Mononuclear cell (primary cell): ENCODE measurements around the gene GLCCI1. TPM values are rescaled to one million over a fixed set of nuclear protein-coding genes. Genes with fewer than 3 reads are reported as not detected.
"Not testable (repeated sequence)": the region's sequence is repeated elsewhere in the genome, so short reads cannot be mapped to it uniquely, and the experiment has no call there.

ENCODE experiments used
- H3K27me3 ChIP-seq: 2 replicates; pipeline ENCODE4 v1.6.0; 2011; ENCODE audit warnings: low read length, control low read depth; ENCODE audit not compliant: insufficient read depth
- H3K4me1 ChIP-seq: 2 replicates; pipeline ENCODE4 v1.5.1; 2011; ENCODE audit warnings: mild to moderate bottlenecking, low read length, control low read depth; ENCODE audit not compliant: insufficient read depth
- H3K4me3 ChIP-seq: 2 replicates; pipeline ENCODE4 v1.5.1; 2011; ENCODE audit warnings: mild to moderate bottlenecking, low read length, moderate library complexity
- H3K9me3 ChIP-seq: 2 replicates; pipeline ENCODE4 v1.5.1; 2011; ENCODE audit warnings: low read depth, mild to moderate bottlenecking, control low read depth, low read length
- total RNA-seq: library from RNA; depleted of rRNA; stranded (reverse); fragments of >200 nt; gene quantifications from one replicate; pipeline ENCODE4 v1.2.3, GENCODE V29; 2012

The GLCCI1 gene
- total RNA-seq, 1 donor, result 12.0 TPM

DNA sequence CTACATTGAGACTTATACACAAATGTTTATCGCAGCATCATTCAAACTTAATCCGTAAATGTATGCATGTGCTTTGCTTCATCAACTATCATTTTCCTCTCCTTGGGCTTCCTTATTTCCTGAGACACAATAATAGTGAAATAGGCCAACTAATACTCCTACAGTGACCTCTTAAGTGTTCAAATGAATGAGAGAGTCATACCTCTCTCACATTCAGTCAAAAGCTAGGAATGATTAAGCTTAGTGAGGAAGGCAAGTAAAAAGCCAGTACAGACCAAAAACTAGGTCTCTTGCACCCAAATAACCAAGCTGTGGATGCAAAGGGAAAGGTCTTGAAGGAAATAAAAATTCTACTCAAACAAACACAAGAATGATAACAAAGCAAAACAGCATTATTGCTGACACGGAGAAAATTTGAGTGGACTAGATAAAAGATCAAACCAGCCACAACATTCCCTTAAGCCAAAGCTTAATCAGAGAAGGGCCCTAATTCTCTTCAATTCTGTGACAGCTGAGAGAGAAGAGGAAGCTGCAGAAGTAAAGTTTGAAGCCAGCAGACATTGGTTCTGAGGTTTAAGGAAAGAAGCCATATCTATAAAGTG, 72.3 kb downstream of the GLCCI1 start:
- H3K4me3 ChIP-seq, result no peak overlapping the region
- H3K27me3 ChIP-seq, result no peaks in the 10 kb centered on the region
- H3K4me1 ChIP-seq, result no peaks in the 10 kb centered on the region
- no peaks in the 10 kb centered on the region for H3K9me3 ChIP-seq

DNA sequence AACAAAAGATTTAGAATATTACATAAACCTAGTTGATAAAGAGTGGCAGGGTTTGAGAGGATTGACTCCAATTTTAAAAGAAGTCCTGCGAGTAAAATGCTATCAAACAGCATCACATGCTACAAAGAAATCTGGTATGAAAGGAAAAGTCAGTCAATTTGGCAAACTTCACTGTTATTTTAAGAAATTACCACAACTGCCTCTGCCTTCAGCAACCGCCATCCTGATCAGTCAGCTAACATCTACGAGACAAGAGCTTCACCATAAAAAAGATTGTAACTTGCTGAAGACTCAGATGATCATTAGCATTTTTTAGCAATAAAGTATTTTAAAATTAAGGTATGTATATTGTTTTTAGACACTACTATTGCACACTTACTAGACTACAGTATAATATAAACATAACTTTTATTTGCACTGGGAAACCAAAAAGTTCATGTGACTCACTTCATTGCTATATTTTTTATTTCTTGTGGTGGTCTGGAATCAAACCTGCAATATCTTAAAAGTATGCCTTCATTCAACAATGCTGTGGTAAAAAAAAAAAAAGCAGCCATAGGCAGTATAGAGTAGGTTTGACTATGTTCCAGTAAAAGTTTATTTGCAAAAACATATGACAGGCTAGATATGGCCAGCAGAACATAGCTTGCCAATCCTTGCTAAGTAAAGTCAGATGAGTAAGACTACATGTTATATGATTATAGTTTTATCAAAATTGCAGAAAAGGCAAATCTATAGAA, 74.4 kb downstream of the GLCCI1 start:
- Histone ChIP-seq H3K4me3 (no peak overlapping the region), H3K27me3 (no peaks in the 10 kb centered on the region), H3K4me1 (no peaks in the 10 kb centered on the region), H3K9me3 (no peaks in the 10 kb centered on the region)

- Histone ChIP-seq H3K4me3 (no peak overlapping the region), H3K9me3 (no peaks in the 10 kb centered on the region), H3K4me1 (no peaks in the 10 kb centered on the region), H3K27me3 (no peaks in the 10 kb centered on the region)
Observed at GRCh38 chr7:8044761-8045430, 76.3 kb downstream of the GLCCI1 start.

DNA sequence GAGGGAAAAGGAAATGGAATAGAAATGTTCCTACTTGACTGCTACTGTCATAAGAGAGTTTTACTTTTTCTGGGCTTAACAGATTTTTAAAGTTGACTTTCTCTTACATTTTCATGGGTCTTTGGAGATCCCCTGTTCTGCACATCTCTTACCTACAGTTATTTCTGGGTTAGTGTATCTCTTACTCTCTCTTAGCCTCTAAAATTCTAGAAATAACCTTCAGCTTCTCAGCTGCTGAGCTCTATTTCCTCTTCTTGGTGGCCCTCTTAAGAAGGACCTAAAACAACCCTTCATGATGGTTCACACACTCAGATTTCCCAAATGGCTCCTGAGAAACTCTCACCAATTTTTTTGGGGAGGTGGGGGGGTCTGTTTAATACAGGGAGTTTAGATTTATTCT, 79.5 kb downstream of the GLCCI1 start:
- H3K4me3 ChIP-seq, H3K4me1 ChIP-seq, H3K9me3 ChIP-seq, H3K27me3 ChIP-seq: not testable (repeated sequence)

- H3K4me3 ChIP-seq, result no peak overlapping the region
- H3K27me3 ChIP-seq, result no peaks in the 10 kb centered on the region
- H3K4me1 ChIP-seq, result peaks cover 3% of the 10 kb centered on the region
Observed at GRCh38 chr7:8051373-8051772, 82.8 kb downstream of the GLCCI1 start.

DNA sequence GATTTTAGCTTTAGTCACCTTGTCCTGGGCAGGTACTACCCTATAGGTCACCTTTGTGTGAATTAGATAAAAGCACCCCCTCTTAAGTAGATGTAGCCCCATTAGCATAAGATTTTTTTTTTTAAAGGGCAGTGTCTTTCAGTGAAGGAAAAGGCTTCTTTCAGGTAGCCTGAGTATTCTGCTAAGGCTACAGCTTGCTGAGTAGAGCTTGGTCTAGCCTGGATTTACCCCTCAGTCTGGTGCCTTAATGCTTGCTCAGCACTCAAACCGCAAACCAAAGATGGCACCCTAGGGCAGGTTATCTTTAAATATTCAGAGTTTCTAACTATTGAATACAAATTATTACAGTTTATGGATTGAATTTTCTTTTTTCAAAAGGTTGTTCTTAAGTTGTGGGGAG, 83.4 kb downstream of the GLCCI1 start:
- no peaks in the 10 kb centered on the region for H3K9me3 ChIP-seq
- H3K27me3 ChIP-seq, result no peaks in the 10 kb centered on the region
- H3K4me3 ChIP-seq, result no peak overlapping the region
- peaks cover 3% of the 10 kb centered on the region for H3K4me1 ChIP-seq

More at GRCh38 chr7:8051373-8051772, 82.8 kb downstream of the GLCCI1 start:
- H3K9me3 ChIP-seq, result no peaks in the 10 kb centered on the region

- Histone ChIP-seq H3K4me3 (no peak overlapping the region), H3K9me3 (no peaks in the 10 kb centered on the region), H3K27me3 (no peaks in the 10 kb centered on the region), H3K4me1 (peaks cover 3% of the 10 kb centered on the region)
Observed at GRCh38 chr7:8052824-8053223, 84.2 kb downstream of the GLCCI1 start.

- Histone ChIP-seq H3K9me3 (no peaks in the 10 kb centered on the region), H3K4me3 (no peak overlapping the region), H3K27me3 (no peaks in the 10 kb centered on the region), H3K4me1 (no peaks in the 10 kb centered on the region)
Observed at GRCh38 chr7:8056439-8056838, 87.8 kb downstream of the GLCCI1 start.

- no peaks in the 10 kb centered on the region for H3K9me3 ChIP-seq
- no peak overlapping the region for H3K4me3 ChIP-seq
- no peaks in the 10 kb centered on the region for H3K4me1 ChIP-seq
- no peaks in the 10 kb centered on the region for H3K27me3 ChIP-seq
Observed at GRCh38 chr7:8057566-8057965, 89.0 kb downstream of the GLCCI1 start.

- Histone ChIP-seq H3K27me3 (no peaks in the 10 kb centered on the region), H3K9me3 (no peaks in the 10 kb centered on the region), H3K4me1 (peaks cover 4% of the 10 kb centered on the region), H3K4me3 (no peak overlapping the region)
Observed at GRCh38 chr7:8058322-8058721, 89.7 kb downstream of the GLCCI1 start.

DNA sequence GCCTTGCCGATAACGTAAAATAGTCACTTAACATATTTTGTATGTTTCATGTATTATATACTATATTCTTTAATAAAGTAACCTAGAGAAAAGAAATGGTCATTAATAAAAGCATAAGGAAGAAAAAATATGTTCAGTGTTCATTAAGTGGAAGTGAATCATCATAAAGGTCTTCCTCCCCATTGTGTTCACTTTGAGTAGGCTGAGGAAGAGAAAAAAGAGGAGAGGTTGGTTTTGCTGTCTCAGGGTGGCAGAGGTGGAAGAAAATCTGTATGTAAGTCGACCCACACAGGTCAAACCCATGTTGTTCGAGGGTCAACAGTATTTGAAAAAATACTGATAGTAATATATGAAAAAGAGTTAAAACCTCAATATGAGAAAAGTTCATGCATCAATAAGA, 90.3 kb downstream of the GLCCI1 start:
- no peaks in the 10 kb centered on the region for H3K27me3 ChIP-seq
- no peaks in the 10 kb centered on the region for H3K9me3 ChIP-seq
- H3K4me1 ChIP-seq, result peaks cover 7% of the 10 kb centered on the region
- H3K4me3 ChIP-seq, result no peak overlapping the region

DNA sequence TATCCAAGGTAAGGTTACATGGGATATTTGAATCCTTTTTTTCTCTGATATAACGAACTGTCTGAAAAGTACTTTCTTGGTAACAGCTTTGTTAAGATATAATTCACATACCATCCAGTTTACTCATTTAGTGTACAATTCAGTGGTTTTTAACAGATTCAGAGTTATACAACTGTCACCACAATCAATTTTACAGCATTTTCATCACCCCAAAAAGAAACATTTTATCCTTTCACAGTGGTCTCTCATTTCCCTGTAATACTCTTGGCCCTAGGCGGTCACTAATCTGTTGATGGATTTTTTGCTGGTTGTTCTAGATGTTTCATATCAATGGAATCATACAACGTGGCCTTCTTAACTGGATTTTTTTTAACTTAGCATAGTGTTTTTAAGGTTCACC, 91.6 kb downstream of the GLCCI1 start:
- no peak overlapping the region for H3K4me3 ChIP-seq
- H3K27me3 ChIP-seq, result no peaks in the 10 kb centered on the region
- peaks cover 7% of the 10 kb centered on the region for H3K4me1 ChIP-seq
- H3K9me3 ChIP-seq, result no peaks in the 10 kb centered on the region

DNA sequence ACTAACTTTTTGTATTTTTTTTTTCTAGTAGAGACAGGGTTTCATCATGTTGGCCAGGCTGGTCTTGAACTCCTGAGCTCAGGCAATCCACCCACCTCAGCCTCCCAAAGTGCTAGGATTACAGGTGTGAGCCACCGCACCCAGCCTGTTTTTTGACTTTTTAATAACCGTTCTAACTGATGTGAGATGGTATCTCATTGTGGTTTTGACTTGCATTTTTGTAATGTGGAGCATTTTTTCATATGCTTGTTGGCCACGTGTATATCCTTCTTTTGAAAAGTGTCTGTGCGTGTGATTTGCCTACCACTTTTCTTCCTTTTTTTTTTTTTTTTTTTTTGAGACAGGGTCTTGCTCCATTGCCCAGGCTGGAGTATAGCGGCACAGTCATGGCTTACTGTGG, 94.7 kb downstream of the GLCCI1 start:
- not testable (repeated sequence) for H3K4me3 ChIP-seq, H3K4me1 ChIP-seq, H3K9me3 ChIP-seq, H3K27me3 ChIP-seq

DNA sequence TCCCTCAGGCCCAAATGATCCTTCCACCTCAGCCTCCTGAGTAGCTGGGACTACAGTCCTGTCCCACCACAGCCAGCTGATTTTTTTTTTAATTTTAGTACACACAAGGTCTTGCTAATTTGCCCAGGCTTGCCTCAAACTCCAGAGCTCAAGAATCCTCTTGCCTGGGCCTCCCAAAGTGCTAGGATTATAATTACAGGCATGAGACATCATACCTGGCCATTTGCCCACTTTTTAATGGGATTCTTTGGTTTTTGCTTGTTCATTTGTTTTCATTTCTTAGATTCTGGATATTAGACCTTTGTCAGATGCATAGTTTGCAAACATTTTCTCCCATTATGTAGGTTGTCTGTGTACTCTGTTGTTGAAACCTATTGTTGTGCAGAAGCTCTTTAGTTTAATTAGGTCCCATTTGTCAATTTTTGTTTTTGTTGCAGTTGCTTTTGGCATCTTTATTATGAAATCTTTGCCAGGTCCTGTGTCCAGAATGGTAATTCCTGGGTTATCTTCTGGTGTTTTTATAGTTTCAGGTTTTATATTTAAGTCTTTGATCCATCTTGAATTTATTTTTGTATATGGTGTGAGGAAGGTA, 95.2 kb downstream of the GLCCI1 start:
- peaks cover 10% of the 10 kb centered on the region for H3K4me1 ChIP-seq
- no peak overlapping the region for H3K4me3 ChIP-seq
- H3K9me3 ChIP-seq, result no peaks in the 10 kb centered on the region
- H3K27me3 ChIP-seq, result no peaks in the 10 kb centered on the region

- Histone ChIP-seq H3K9me3 (no peaks in the 10 kb centered on the region), H3K4me3 (no peak overlapping the region), H3K4me1 (peaks cover 10% of the 10 kb centered on the region), H3K27me3 (no peaks in the 10 kb centered on the region)
Observed at GRCh38 chr7:8064828-8065227, 96.2 kb downstream of the GLCCI1 start.
